Measurements from ENCODE around the gene TFPI.

GRCh38 chr2:187475499-187476248 is 78.6 kb downstream of the TFPI start:
- TF ChIP-seq, protein P1, sequence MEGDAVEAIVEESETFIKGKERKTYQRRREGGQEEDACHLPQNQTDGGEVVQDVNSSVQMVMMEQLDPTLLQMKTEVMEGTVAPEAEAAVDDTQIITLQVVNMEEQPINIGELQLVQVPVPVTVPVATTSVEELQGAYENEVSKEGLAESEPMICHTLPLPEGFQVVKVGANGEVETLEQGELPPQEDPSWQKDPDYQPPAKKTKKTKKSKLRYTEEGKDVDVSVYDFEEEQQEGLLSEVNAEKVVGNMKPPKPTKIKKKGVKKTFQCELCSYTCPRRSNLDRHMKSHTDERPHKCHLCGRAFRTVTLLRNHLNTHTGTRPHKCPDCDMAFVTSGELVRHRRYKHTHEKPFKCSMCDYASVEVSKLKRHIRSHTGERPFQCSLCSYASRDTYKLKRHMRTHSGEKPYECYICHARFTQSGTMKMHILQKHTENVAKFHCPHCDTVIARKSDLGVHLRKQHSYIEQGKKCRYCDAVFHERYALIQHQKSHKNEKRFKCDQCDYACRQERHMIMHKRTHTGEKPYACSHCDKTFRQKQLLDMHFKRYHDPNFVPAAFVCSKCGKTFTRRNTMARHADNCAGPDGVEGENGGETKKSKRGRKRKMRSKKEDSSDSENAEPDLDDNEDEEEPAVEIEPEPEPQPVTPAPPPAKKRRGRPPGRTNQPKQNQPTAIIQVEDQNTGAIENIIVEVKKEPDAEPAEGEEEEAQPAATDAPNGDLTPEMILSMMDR (IDR thresholded peaks at IDR 0.05) = no peak
- TF ChIP-seq NR1H2 (CRISPR knock-in tag; IDR thresholded peaks at IDR 0.05) = no peak
- TF ChIP-seq NR3C1 (CRISPR knock-in tag; conservative IDR thresholded peaks at IDR 0.05; ENCODE audit: low read depth) = no peak
- TF ChIP-seq, protein P2, sequence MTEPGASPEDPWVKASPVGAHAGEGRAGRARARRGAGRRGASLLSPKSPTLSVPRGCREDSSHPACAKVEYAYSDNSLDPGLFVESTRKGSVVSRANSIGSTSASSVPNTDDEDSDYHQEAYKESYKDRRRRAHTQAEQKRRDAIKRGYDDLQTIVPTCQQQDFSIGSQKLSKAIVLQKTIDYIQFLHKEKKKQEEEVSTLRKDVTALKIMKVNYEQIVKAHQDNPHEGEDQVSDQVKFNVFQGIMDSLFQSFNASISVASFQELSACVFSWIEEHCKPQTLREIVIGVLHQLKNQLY (CRISPR knock-in tag; IDR thresholded peaks at IDR 0.05) = no peak
- no peak for TF ChIP-seq IRF2 (CRISPR knock-in tag; IDR thresholded peaks at IDR 0.05; ENCODE audit: borderline replicate concordance, low read depth)
